IPS-NIHi7 (cell line): ENCODE data around the gene BCL11B.

Experiments used
- DNase-seq: peaks from one replicate; pipeline ENCODE4 v3.0.0; 2012; ENCODE audit warnings: mixed read lengths; ENCODE audit errors: extremely low spot score

The BCL11B gene

DNA sequence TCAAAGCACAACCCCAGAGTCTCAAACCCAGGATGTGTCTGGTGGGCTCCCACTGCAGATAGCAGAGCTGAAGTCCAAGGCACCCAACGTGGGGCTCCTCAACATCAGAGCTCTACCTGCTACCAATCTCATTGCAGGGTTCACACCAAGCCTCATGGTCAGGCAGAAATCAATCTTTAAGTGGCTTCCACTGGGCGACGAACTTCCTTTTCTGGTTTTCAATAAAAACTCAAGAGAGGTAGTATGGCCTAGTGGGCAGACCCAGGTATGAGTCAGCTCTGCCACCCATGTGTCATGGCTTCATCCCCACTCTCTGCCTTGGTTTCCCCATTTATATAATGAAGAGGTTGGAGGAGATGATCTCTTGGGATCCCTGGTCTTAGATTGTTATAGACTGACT is 47.0 kb downstream of the BCL11B start:
- no peak for DNase-seq

DNA sequence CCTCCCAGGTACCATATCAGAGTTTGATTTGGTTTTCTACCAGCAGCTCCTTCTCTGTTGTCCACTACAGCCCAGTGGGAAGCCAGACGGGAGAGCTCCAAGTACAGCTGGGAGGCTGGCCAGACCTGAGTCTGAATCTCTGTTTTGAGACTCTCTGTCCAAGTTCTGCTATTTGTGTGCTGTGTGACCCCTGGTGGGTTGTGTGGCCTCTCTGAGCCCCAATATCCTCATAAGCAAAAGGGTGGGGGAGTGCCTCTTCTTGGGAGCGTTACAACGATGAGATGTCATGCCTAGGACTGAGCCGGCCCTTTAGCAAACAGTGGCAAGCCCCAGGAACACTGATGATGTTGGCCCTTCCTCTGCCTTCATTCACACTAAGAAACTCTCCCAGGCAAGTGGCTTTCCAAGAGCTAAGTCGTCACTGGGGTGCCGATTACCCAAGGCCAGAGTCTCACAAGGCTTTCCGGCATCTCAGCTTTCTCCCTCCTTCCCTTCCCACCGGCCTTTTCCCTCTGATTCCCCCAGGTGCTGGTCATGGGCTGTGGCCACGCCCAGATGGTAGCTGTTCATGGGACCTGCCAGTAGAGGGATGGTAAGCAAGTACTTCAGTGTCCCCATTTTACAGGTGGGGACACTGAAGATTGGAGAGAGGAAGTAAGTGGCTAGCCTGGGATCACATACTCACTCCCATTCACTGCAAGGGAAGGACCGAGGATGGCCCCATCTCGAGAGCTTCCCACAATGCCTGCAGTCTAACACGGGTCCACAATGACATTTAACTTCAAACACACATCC is 47.7 kb downstream of the BCL11B start:
- peak; percentile 64 for DNase-seq

DNA sequence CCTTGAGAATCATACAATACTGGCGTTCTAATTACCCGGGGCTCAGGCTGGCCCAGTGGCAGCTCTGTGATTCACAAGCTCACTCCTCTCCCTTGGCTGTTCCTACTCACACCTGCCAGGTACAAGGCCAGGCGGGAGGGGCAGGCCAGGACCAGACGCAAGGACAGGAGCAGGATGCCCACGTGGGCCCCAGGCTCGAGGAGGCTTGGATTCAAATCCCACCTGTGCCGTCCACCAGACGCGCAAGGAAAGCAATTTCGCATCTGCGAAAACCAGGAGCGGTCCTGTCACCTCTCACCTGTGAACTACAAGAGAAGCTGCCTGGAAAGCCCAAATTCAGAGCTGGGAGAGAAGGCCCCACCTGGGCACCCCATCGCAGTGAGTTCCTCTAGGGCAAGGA is 50.6 kb downstream of the BCL11B start:
- DNase-seq = no peak

DNA sequence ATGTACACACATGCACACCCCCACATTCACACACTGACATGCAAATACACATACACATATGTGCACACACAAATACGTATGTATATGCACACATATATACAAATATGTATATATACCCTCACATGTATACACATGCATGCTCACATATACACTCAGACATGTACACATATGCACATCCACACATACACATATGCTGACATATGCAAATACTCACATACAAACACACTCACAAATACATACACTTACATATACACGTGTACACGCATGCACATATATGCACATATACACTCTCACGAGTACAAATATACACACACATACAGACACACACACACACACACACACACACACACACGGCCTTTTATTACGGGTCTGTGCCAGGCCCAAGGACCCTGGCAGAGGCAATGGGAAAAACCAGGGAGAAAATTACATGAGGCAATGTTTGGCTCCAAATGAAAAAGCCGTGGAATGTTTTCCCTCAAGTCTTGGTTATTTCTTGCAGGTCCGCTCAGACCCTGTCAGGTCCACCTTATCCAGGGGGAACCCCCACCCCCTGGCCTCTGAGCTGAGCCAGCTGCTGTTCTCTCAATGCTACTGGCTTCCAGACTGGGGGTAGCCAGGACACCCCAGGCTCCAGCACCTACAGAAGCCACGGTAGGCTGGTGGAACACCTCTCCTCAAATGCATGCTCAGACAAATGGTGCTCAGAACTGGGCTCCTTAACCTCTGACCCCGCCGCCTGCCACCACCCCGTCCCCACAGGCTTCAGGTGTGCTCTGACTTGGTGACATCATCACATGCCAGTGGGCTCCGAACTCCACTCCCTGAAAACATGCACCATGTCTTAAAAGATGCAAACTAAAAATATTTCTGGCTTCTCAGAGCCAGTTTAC is 54.7 kb downstream of the BCL11B start:
- no peak for DNase-seq

DNA sequence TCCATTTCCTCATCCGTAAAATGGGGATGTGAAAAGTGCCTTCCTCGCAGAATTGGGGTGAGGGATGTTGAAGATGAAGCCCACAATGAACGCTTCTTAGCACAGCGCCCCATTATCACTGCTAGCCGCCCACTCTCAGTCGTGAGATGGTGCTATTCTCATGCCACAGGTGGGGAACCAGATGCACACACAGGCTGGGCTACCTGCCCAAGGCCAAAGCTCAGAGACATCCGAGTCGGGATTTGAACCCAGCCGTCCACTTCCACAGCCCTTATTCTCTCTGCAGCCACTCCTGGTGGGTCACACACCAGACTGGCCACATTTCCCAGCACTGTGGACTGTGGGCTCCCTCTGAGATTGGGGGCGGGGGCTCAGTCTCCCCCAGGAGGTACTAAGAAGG is 55.8 kb downstream of the BCL11B start:
- no peak for DNase-seq

- DNase-seq = no peak
These were observed 56.7 kb downstream of the BCL11B start for GRCh38 chr14:99215277-99215676.

DNA sequence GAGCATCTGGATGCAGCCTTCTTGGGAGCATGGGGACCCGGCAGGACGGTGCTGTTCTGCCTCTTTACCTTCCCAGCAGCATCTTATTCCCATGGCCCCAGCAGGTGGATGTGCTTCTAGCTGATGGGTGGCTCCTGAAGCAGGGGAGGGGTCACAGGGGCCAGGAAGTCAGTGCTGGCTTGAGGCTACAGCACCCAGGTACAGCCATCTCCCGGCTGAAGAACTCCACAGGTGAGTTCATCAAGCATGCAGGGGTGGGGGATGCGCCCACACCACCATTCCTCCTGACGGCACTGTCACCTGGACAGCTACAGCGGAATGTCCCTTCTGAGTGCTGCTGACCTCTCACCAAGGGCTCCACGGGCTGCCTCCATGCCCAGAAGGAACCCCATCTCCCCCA is 57.3 kb downstream of the BCL11B start:
- no peak for DNase-seq

DNA sequence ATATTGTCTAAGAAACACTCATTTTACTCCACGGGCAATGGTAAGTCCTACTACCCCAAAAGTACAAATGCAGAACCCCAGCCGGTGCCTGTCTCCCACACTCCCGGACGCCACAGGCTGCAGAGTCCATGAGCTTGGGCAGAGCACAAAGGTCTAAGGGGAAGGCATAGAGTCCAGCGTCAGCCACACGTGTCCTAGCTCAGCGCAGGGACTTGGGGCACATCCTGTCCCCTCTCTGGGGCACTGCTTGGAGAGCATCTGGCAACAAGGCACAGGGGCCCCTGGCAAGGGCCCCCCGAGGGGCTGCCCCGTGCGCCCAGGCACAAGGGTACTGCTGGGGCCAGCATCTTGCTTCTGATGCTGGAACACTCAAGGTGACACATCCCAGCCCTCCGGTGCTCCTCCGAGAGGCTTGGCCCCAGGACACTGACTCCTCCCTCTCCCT is 58.4 kb downstream of the BCL11B start:
- no peak for DNase-seq

GRCh38 chr14:99213101-99213500 is 58.9 kb downstream of the BCL11B start:
- DNase-seq = no peak

DNA sequence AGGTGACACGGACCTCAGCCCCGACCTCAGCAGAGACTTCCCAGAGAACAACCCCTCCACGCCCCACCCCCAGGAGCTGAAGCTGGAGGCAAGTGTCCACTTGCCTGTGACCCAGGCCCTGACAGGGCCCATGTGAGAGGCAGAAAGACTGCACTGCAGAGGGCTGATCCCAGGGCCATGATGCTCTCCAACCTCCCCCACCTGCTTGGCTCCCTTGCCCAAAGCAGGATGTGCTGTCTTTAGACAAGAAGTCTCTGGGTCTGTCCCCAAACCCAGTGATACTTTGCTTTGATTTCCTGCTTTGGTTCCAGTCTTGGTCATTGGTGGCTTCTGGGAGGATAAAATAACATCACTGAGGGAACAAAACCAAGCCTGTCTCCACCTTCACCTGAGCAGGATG is 59.4 kb downstream of the BCL11B start:
- DNase-seq = no peak

DNA sequence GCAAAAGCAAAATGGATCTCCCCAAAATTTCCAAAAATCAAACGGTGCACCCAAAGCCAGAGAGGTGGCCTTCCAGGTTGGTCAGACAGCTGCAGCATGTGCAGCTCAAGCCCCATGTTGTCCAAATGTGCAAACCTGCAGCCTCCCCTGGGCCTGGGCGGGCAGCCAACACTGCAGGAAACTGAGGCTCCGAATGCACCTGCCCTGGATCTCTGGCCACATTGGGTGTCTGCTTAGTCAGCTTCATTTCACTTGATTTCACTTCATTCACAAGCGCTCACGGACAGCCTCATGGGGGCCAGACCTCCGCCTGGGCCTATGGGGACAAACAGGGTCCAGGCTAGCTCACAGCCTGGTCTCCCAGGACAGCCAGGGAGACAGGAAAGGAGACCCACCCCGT is 59.8 kb downstream of the BCL11B start:
- DNase-seq = no peak

- DNase-seq = no peak
These were observed 60.6 kb downstream of the BCL11B start for GRCh38 chr14:99211410-99211809.

DNA sequence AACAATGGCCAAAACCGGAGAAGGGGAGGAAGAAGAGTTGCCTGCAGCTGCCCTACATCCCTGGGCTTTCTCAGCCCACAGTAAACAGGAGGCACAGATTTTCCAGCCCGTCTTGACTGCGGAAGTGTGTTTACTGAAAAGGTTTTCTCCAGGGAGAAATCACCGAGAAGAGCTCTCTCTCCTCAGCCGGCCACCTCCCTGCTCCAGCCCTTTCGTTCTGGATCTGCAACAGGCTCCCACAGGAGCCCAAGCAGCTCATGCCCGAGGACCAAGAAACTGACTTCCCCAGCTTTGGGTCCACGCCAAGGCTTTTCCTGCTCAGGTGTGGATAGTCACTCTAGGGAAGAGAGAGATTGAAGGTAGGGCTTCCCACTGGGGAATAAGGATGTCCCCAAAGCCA is 61.7 kb downstream of the BCL11B start:
- no peak for DNase-seq

DNA sequence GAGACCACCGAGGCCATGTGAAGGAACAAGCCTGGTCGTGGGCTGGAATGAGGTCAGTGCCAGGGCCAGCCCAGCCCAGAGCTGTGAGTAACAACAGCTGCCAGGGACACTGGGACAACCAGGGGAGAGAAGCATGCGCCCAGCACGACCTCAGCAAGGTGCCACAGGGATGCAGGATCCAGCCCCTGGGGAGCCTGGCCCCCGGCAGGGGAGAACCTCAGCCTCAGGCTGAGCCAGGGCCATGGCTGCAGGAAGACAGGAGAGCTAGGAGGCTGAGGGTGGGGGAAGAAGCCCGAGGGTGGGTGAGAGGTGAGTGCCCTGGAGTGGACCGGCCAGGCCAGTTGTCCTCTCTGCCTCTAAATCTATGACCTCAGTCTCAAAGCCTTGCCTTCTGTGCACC is 62.6 kb downstream of the BCL11B start:
- DNase-seq = no peak

DNA sequence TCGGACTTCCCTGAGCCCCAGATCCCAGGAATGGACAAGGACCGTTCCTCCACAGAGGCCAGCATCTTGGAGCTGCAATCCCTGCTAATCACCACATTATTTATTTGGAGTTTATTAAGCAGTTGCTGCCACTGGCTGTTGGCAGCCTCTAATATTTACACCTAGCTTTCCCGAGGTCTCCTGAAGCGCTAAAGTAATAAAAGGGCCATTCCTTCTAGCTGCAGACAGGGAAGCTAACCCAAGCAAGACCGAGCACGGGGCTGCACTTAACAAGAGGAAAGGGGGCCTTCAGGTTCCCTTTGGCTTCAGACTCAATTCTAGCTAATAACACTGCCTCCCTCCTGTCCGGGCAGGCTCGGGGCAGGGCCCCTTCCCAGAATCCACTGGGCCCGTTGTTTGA is 63.7 kb downstream of the BCL11B start:
- no peak for DNase-seq

GRCh38 chr14:99207456-99207855 is 64.5 kb downstream of the BCL11B start:
- no peak for DNase-seq

- no peak for DNase-seq
These were observed 65.9 kb downstream of the BCL11B start for GRCh38 chr14:99206090-99206489.

DNA sequence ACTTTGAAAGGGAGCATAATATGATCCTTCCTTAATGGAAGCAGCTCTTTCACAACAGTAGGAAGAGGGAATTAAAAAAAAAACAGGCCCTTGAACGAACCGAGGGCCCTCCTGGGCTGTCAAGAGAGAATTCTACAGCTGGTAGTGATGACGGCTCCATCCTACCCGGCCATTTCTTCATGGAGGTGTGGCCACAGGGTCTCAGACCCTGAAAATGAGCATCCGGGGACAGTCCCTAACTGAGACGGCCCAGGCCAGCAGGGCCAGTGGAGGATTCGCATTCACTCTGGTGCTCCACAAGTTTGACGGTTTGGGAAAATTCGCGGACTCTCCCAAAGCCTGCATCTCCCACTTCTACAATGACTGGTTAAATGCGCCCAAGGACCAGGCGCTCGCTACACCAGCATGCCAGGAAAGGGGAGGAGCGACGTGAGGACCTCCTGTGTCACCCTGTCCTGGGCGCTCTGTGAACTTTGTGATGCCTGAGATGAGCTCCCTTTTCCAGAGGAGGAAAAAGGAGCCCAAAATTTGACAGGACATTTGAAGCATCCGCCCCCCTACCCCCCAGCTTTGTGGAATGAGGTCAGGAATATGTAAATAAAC is 66.8 kb downstream of the BCL11B start:
- no peak for DNase-seq

DNA sequence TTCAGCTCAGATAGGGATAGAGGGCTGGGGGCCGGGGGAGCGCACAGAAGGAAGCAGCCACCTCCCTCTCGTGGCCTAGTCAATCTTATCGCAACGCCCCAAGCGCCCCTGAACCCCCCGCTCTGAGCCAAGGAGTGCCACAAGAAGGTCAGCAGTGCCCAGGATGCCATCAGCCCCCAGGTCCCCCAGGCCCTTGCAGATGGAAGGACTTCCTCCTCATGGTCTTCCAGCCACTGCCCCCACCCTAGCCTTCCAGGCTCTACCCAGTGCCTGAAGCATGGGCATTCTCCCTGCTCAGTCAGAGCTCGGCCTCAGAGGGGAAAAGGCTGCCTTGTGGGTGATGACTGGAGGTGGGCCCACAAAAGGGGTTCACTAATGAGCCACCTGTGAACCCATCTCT is 68.2 kb downstream of the BCL11B start:
- DNase-seq = no peak

- no peak for DNase-seq
These were observed 68.9 kb downstream of the BCL11B start for GRCh38 chr14:99203080-99203479.

DNA sequence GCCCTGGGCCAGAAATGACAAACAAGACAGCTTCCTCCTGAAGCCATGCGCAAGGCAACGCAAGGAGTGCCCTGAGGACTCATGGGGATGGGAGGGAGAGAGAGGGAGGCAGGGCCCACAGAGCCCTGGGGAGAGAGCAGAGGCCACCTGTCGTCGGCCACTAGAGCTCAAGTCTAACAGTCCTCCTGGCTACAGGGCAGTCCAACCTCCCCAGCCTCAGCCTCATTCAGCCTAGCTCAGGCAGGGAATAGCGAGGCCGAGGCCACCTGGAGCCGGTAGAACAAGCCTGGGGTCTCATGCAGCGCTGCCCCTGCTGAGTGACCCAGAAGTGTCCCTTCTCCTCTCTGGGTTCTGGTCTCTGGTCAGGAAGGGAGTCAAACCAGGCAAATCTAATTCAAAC is 69.5 kb downstream of the BCL11B start:
- DNase-seq = no peak

GRCh38 chr14:99201351-99202073 is 70.5 kb downstream of the BCL11B start:
- DNase-seq = peak; percentile 40
